B cell (primary cell): ENCODE measurements around the gene STAB1. TPM values are rescaled to one million over a fixed set of nuclear protein-coding genes. Genes with fewer than 3 reads are reported as not detected.

Experiments
- ATAC-seq: fragments of 200-7000 bp; cut with Tn5 transposase; one replicate; pipeline ENCODE4 v1.10.0; 2021; ENCODE audit warnings: low read depth, mild to moderate bottlenecking, moderate number of reproducible peaks, moderate library complexity
- CTCF ChIA-PET: fragments of 350-600 bp; sonication (Branson Sonifier 250); formaldehyde crosslinking; loops from one replicate; lab custom pipeline; 2021; ENCODE audit warnings: antibody characterized with exemption, inconsistent platforms; lab: Charles Lee
- POLR2A ChIA-PET: fragments of 350-600 bp; sonication (Branson Sonifier 250); formaldehyde crosslinking; loops from one replicate; lab custom pipeline; 2021; ENCODE audit warnings: antibody characterized with exemption; lab: Charles Lee
- DNase-seq: peaks from one replicate; pipeline ENCODE4 v3.0.0; 2013
- H2AFZ ChIP-seq: 2 replicates; pipeline ENCODE4 v1.6.1; 2012; ENCODE audit warnings: mild to moderate bottlenecking, low read depth, low read length; ENCODE audit not compliant: insufficient read depth, poor library complexity, severe bottlenecking
- H3K27ac ChIP-seq, 2 donors: 1 replicate in 1 of 2; 2 replicates in 1 of 2; pipeline ENCODE4 v1.5.1; 2012 to 2013; ENCODE audit warnings: low read length in 2 of 2, mild to moderate bottlenecking in 2 of 2, moderate library complexity in 1 of 2
- H3K27me3 ChIP-seq, 4 experiments: fragments of 200-600 bp in 1 of 4; sonication (generic) in 1 of 4; replicated peaks in 1 of 4; 1 replicate in 2 of 4; 2 replicates in 2 of 4; pipeline versions ENCODE4 v1.6.1 to v1.7.0; 2013 to 2016; ENCODE audit warnings: low read length in 3 of 4, mild to moderate bottlenecking in 2 of 4, mixed read lengths in 1 of 4, moderate library complexity in 1 of 4; ENCODE audit not compliant: insufficient read depth in 4 of 4, control insufficient read depth in 3 of 4; ENCODE audit errors: control extremely low read depth in 1 of 4
- H3K36me3 ChIP-seq, 2 experiments: replicated peaks in 1 of 2; 1 replicate in 1 of 2; 2 replicates in 1 of 2; pipeline versions ENCODE4 v1.6.1 to v1.7.1; 2013; ENCODE audit warnings: low read length in 1 of 2; ENCODE audit not compliant: insufficient read depth in 2 of 2, control insufficient read depth in 1 of 2; ENCODE audit errors: control extremely low read depth in 1 of 2, extremely low read depth in 1 of 2
- H3K4me1 ChIP-seq, 2 donors: fragments of 200-600 bp in 1 of 2; sonication (generic) in 1 of 2; 1 replicate in 1 of 2; 2 replicates in 1 of 2; pipeline versions ENCODE4 v1.5.1 to v1.6.1; 2013 to 2017; ENCODE audit warnings: low read length in 2 of 2; ENCODE audit not compliant: control insufficient read depth in 2 of 2, insufficient read depth in 2 of 2
- H3K4me2 ChIP-seq: replicated peaks from 2 replicates; pipeline ENCODE3; 2012; ENCODE audit warnings: mild to moderate bottlenecking, low read depth, low read length; ENCODE audit not compliant: poor library complexity, severe bottlenecking
- H3K4me3 ChIP-seq, 5 experiments: fragments of 200-600 bp in 1 of 5; sonication (generic) in 1 of 5; 1 replicate in 3 of 5; 2 replicates in 2 of 5; pipeline versions ENCODE4 v1.5.1 to v1.7.0; 2011 to 2016; ENCODE audit warnings: low read length in 4 of 5, mild to moderate bottlenecking in 4 of 5, low read depth in 2 of 5, control low read depth in 1 of 5, moderate library complexity in 1 of 5; ENCODE audit not compliant: insufficient read depth in 1 of 5; ENCODE audit errors: control extremely low read depth in 1 of 5, extremely low read depth in 1 of 5
- H3K79me2 ChIP-seq: fragments of 200-600 bp; sonication (generic); one replicate; pipeline ENCODE4 v1.6.0; 2016; ENCODE audit warnings: low read length; ENCODE audit not compliant: control insufficient read depth, insufficient read depth
- H3K9ac ChIP-seq: fragments of 200-600 bp; sonication (generic); 2 replicates; pipeline ENCODE4 v1.6.1; 2017; ENCODE audit warnings: mild to moderate bottlenecking, low read length, moderate library complexity
- H3K9me3 ChIP-seq, 3 donors: one replicate each; pipeline versions ENCODE4 v1.6.1 to v1.7.1; 2013; ENCODE audit warnings: low read length in 2 of 3; ENCODE audit not compliant: control insufficient read depth in 2 of 3, insufficient read depth in 1 of 3; ENCODE audit errors: control extremely low read depth in 1 of 3
- H4K20me1 ChIP-seq: 2 replicates; pipeline ENCODE4 v1.6.0; 2012; ENCODE audit warnings: mild to moderate bottlenecking, low read length; ENCODE audit not compliant: insufficient read depth, control insufficient read depth, poor library complexity, severe bottlenecking
- H3K27ac Mint-ChIP-seq: one replicate; pipeline ENCODE4 v1.8.0; 2021; ENCODE audit warnings: mixed read lengths
- H3K27me3 Mint-ChIP-seq: one replicate; pipeline ENCODE4 v1.8.0; 2021; ENCODE audit warnings: mixed read lengths
- H3K4me1 Mint-ChIP-seq: one replicate; pipeline ENCODE4 v1.8.0; 2021; ENCODE audit warnings: mixed read lengths
- H3K4me3 Mint-ChIP-seq: one replicate; pipeline ENCODE4 v1.8.0; 2021; ENCODE audit warnings: mixed read lengths
- H3K9me3 Mint-ChIP-seq: one replicate; pipeline ENCODE4 v1.8.0; 2022; ENCODE audit warnings: mixed read lengths; ENCODE audit not compliant: insufficient read depth
- EZH2 ChIP-seq: IDR thresholded peaks from 2 replicates; pipeline ENCODE4 v1.6.1; 2012; ENCODE audit warnings: borderline replicate concordance, low read depth, mild to moderate bottlenecking, moderate library complexity, low read length; ENCODE audit not compliant: insufficient read depth, poor library complexity, severe bottlenecking
- WGBS: methylation state at CpG from one replicate; pipeline ENCODE4 v1.1.5; 2013; ENCODE audit warnings: missing lambda C conversion rate; ENCODE audit not compliant: insufficient coverage; 5-methylcytosine and 5-hydroxymethylcytosine counted together
- intact Hi-C: fragments of 100-400 bp; cut with micrococcal nuclease; formaldehyde crosslinking; loops from one replicate; pipeline ENCODE4 v1.10.0; 2022
- polyA plus RNA-seq: library from polyadenylated mRNA; depleted of rRNA; stranded (reverse); fragments of >200 nt; gene quantifications from 2 replicates; pipeline ENCODE4 v1.2.3, GENCODE V29; 2012
- total RNA-seq, 2 donors: library from RNA; stranded (reverse); fragments of 120-200 nt in 1 of 2; gene quantifications; 1 replicate in 1 of 2; 2 replicates in 1 of 2; pipeline versions ENCODE4 v1.2.3 to v1.2.4, GENCODE V29; 2013 to 2022
- TF ChIP-seq, protein P1 (sequence below): fragments of 200-600 bp; IDR thresholded peaks from one replicate; pipeline ENCODE4 v1.8.0; 2022; ENCODE audit warnings: antibody characterized with exemption, mild to moderate bottlenecking

The STAB1 gene
- total and polyA plus RNA-seq, 2 donors (not counting 1 experiment from before 2014, with no cell fraction given): 3.8 to 4.5 TPM

- H3K27me3 ChIP-seq: no peaks in the 10 kb centered on the region
- Mint-ChIP-seq H3K4me3 (no peak overlapping the region), H3K9me3 (no peaks in the 10 kb centered on the region), H3K4me1 (peaks cover 6% of the 10 kb centered on the region), H3K27me3 (no peaks in the 10 kb centered on the region), H3K27ac (no peak overlapping the region)
- peak overlapping the region; percentile 10 for H3K4me2 ChIP-seq
- H3K27ac ChIP-seq: no peak overlapping the region
- WGBS: 43% methylated on average over 13 of the region's 13 CpGs
- DNase-seq (peak; percentile 85), ATAC-seq (peak; percentile 71)
- intact Hi-C loops: loop anchor here (1.0 to 2.0 kb wide), 4 partner anchors 19 to 446 kb away; no protein-coding TSS in a partner anchor
- no peak overlapping the region for H3K9ac ChIP-seq
- peaks cover 2% of the 10 kb centered on the region for H3K79me2 ChIP-seq
- H3K4me3 ChIP-seq: no peak overlapping the region
- ChIA-PET CTCF (interaction anchor here (0.6 to 5.7 kb wide), 24 partner anchors 8 to 448 kb away, joined by 3 to 61 read pairs (median 4); partner anchors contain the start of genes NISCH, TLR9 and WDR82), POLR2A (no interaction called here)
- no peak overlapping the region for H2AFZ ChIP-seq
- TF ChIP-seq, protein P1, sequence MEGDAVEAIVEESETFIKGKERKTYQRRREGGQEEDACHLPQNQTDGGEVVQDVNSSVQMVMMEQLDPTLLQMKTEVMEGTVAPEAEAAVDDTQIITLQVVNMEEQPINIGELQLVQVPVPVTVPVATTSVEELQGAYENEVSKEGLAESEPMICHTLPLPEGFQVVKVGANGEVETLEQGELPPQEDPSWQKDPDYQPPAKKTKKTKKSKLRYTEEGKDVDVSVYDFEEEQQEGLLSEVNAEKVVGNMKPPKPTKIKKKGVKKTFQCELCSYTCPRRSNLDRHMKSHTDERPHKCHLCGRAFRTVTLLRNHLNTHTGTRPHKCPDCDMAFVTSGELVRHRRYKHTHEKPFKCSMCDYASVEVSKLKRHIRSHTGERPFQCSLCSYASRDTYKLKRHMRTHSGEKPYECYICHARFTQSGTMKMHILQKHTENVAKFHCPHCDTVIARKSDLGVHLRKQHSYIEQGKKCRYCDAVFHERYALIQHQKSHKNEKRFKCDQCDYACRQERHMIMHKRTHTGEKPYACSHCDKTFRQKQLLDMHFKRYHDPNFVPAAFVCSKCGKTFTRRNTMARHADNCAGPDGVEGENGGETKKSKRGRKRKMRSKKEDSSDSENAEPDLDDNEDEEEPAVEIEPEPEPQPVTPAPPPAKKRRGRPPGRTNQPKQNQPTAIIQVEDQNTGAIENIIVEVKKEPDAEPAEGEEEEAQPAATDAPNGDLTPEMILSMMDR: peak; percentile 100
- no peak for TF ChIP-seq EZH2
- H4K20me1 ChIP-seq: no peaks in the 10 kb centered on the region
- peaks cover 0 to 13% of the 10 kb centered on the region in 2 donors for H3K4me1 ChIP-seq
- H3K9me3 ChIP-seq: no peaks in the 10 kb centered on the region
- no peaks in the 10 kb centered on the region for H3K36me3 ChIP-seq
Measured at GRCh38 chr3:52446631-52447511, 48.3 kb upstream of the STAB1 start.
